H1 (cell line): ENCODE results near the gene ZNRF3. TPM values are rescaled to one million over a fixed set of nuclear protein-coding genes. Genes with fewer than 3 reads are reported as not detected.

Source experiments
- CTCF ChIA-PET: fragments of 300-600 bp; sonication (Branson Sonifier 250); formaldehyde crosslinking; loops from one replicate; lab custom pipeline; 2021; ENCODE audit not compliant: partially characterized antibody; lab: Charles Lee
- POLR2A ChIA-PET: fragments of 300-600 bp; sonication (Branson Sonifier 250); formaldehyde crosslinking; loops from one replicate; lab custom pipeline; 2021; ENCODE audit warnings: inconsistent platforms; ENCODE audit not compliant: partially characterized antibody; lab: Charles Lee
- DNase-seq, 2 experiments: peaks; one replicate each; pipeline versions ENCODE4 v3.0.0 to v3.0.0-alpha.2; 2010 to 2022; ENCODE audit warnings: low spot score in 2 of 2, low read depth in 1 of 2, mixed read lengths in 1 of 2
- FAIRE-seq: peaks from 2 replicates; lab custom pipeline; 2011; peaks lifted over from hg19 to GRCh38; lab: Jason Lieb, UNC
- H2AFZ ChIP-seq: 2 replicates; pipeline ENCODE4 v1.8.1; 2012; ENCODE audit warnings: low read length, inconsistent platforms
- H2AK5ac ChIP-seq: 2 replicates; pipeline ENCODE4 v1.6.1; 2013; ENCODE audit warnings: low read depth, low read length
- H2BK120ac ChIP-seq: replicated peaks from 2 replicates; pipeline ENCODE3; 2013; ENCODE audit warnings: low read depth, low read length, inconsistent platforms
- H2BK12ac ChIP-seq: 2 replicates; pipeline ENCODE4 v1.6.1; 2013; ENCODE audit warnings: low read depth, low read length
- H2BK15ac ChIP-seq: 2 replicates; pipeline ENCODE4 v1.6.1; 2013; ENCODE audit warnings: low read length
- H2BK20ac ChIP-seq: 2 replicates; pipeline ENCODE4 v1.6.1; 2013; ENCODE audit warnings: low read length
- H2BK5ac ChIP-seq: 2 replicates; pipeline ENCODE4 v1.6.1; 2013; ENCODE audit warnings: low read depth, low read length
- H3K14ac ChIP-seq: 2 replicates; pipeline ENCODE4 v1.6.1; 2013; ENCODE audit warnings: inconsistent platforms; ENCODE audit not compliant: insufficient read length
- H3K18ac ChIP-seq: 2 replicates; pipeline ENCODE4 v1.6.1; 2013; ENCODE audit warnings: low read length; ENCODE audit errors: extremely low read depth
- H3K23ac ChIP-seq: 2 replicates; pipeline ENCODE4 v1.6.1; 2013; ENCODE audit warnings: inconsistent platforms; ENCODE audit not compliant: insufficient read length
- H3K23me2 ChIP-seq: 2 replicates; pipeline ENCODE4 v1.6.1; 2013; ENCODE audit warnings: low read depth, low read length
- H3K27ac ChIP-seq: 2 replicates; pipeline ENCODE4 v1.6.1; 2011; ENCODE audit warnings: low read depth, low read length, inconsistent platforms
- H3K27me3 ChIP-seq, 4 experiments: replicated peaks in 1 of 4; 1 replicate in 1 of 4; 2 replicates in 3 of 4; pipeline versions ENCODE4 v1.6.1 to v1.8.1; 2011 to 2013; ENCODE audit warnings: low read length in 3 of 4, mild to moderate bottlenecking in 3 of 4, inconsistent platforms in 2 of 4, mixed read lengths in 2 of 4, moderate library complexity in 1 of 4; ENCODE audit not compliant: control insufficient read depth in 3 of 4, insufficient read depth in 3 of 4; ENCODE audit errors: extremely low read depth in 1 of 4
- H3K36me3 ChIP-seq, 4 experiments: 2 replicates each; pipeline versions ENCODE4 v1.6.1 to v1.8.1; 2011 to 2013; ENCODE audit warnings: mild to moderate bottlenecking in 4 of 4, low read length in 3 of 4, moderate library complexity in 2 of 4, control low read depth in 1 of 4, inconsistent platforms in 1 of 4; ENCODE audit not compliant: insufficient read depth in 4 of 4, control insufficient read depth in 2 of 4
- H3K4ac ChIP-seq: replicated peaks from 2 replicates; pipeline ENCODE3; 2013; ENCODE audit warnings: low read length, low read depth, mixed read lengths, inconsistent platforms; ENCODE audit not compliant: insufficient read length
- H3K4me1 ChIP-seq, 4 experiments: replicated peaks in 1 of 4; 1 replicate in 1 of 4; 2 replicates in 3 of 4; pipeline versions ENCODE4 v1.6.1 to v1.8.1; 2011 to 2013; ENCODE audit warnings: low read length in 3 of 4, inconsistent platforms in 2 of 4, mixed read lengths in 1 of 4; ENCODE audit not compliant: insufficient read depth in 4 of 4, control insufficient read depth in 3 of 4
- H3K4me2 ChIP-seq, 2 experiments: 2 replicates each; pipeline versions ENCODE4 v1.6.1 to v1.8.1; 2011 to 2013; ENCODE audit warnings: low read depth in 2 of 2, low read length in 2 of 2, control low read depth in 1 of 2, inconsistent platforms in 1 of 2, mild to moderate bottlenecking in 1 of 2; ENCODE audit not compliant: insufficient read depth in 1 of 2
- H3K4me3 ChIP-seq, 4 experiments: fragments of 200-600, 300-600 bp in 1 of 4; sonication (generic), shearing (Covaris generic), sonication (Bioruptor Twin) in 1 of 4; 2 replicates each; pipeline versions ENCODE4 v1.5.1 to v1.8.1; 2011 to 2016; ENCODE audit warnings: low read length in 4 of 4, low read depth in 3 of 4, control low read depth in 2 of 4, inconsistent platforms in 2 of 4, mild to moderate bottlenecking in 2 of 4, mixed read lengths in 1 of 4, moderate library complexity in 1 of 4; ENCODE audit not compliant: insufficient read depth in 2 of 4; ENCODE audit errors: extremely low read depth in 1 of 4
- H3K56ac ChIP-seq: replicated peaks from 2 replicates; pipeline ENCODE3; 2013; ENCODE audit warnings: low read depth, mild to moderate bottlenecking, mixed read lengths, low read length, inconsistent platforms; ENCODE audit not compliant: insufficient read length
- H3K79me1 ChIP-seq: 2 replicates; pipeline ENCODE4 v1.6.1; 2013; ENCODE audit warnings: low read depth, low read length, control low read depth
- H3K79me2 ChIP-seq, 2 experiments: 2 replicates each; pipeline versions ENCODE4 v1.6.1 to v1.8.1; 2012 to 2013; ENCODE audit warnings: low read length in 2 of 2, mild to moderate bottlenecking in 2 of 2, inconsistent platforms in 1 of 2; ENCODE audit not compliant: insufficient read depth in 2 of 2, control insufficient read depth in 1 of 2
- H3K9ac ChIP-seq, 4 experiments: replicated peaks in 1 of 4; 1 replicate in 1 of 4; 2 replicates in 3 of 4; pipeline versions ENCODE4 v1.6.1 to v1.8.1; 2011 to 2013; ENCODE audit warnings: low read depth in 3 of 4, low read length in 3 of 4, control low read depth in 2 of 4, mild to moderate bottlenecking in 2 of 4, moderate library complexity in 2 of 4, inconsistent platforms in 1 of 4; ENCODE audit errors: extremely low read depth in 1 of 4
- H3K9me3 ChIP-seq, 2 experiments: 2 replicates each; pipeline versions ENCODE4 v1.6.1 to v1.8.1; 2012 to 2013; ENCODE audit warnings: mild to moderate bottlenecking in 2 of 2, moderate library complexity in 2 of 2, control low read depth in 1 of 2, inconsistent platforms in 1 of 2, low read depth in 1 of 2, low read length in 1 of 2, mixed read lengths in 1 of 2; ENCODE audit not compliant: insufficient read depth in 2 of 2
- H4K20me1 ChIP-seq, 2 experiments: replicated peaks in 1 of 2; 2 replicates each; pipeline versions ENCODE3 to v1.8.1; 2011 to 2013; ENCODE audit warnings: inconsistent platforms in 2 of 2, low read length in 2 of 2, mild to moderate bottlenecking in 1 of 2; ENCODE audit not compliant: insufficient read depth in 2 of 2, control insufficient read depth in 1 of 2
- H4K5ac ChIP-seq: 2 replicates; pipeline ENCODE4 v1.6.1; 2013; ENCODE audit warnings: low read length, low read depth, mixed read lengths, inconsistent platforms; ENCODE audit not compliant: insufficient read length
- H4K8ac ChIP-seq: 2 replicates; pipeline ENCODE4 v1.8.0; 2013; ENCODE audit warnings: mild to moderate bottlenecking, moderate library complexity, low read length, inconsistent platforms; ENCODE audit not compliant: insufficient read depth; ENCODE audit errors: extremely low read depth
- H4K91ac ChIP-seq: replicated peaks from 2 replicates; pipeline ENCODE3; 2013; ENCODE audit warnings: low read length, mixed read lengths, inconsistent platforms; ENCODE audit not compliant: insufficient read length
- ATF3 ChIP-seq: IDR thresholded peaks from 2 replicates; pipeline ENCODE4 v1.6.1; 2011; ENCODE audit warnings: low read depth, mild to moderate bottlenecking, low read length; ENCODE audit not compliant: insufficient read depth
- BCL11A ChIP-seq, 2 experiments: IDR thresholded peaks; one replicate each; pipeline ENCODE4 v1.6.1; 2011; ENCODE audit warnings: low read depth in 2 of 2, low read length in 2 of 2, mild to moderate bottlenecking in 2 of 2
- BRCA1 ChIP-seq: IDR thresholded peaks from 2 replicates; pipeline ENCODE4 v1.6.1; 2012; ENCODE audit warnings: low read depth, low read length, improper control_type of control experiment
- CBX5 ChIP-seq: fragments of 300-800, 300-1000 bp; sonication (generic); IDR thresholded peaks from 2 replicates; pipeline ENCODE4 v1.7.1; 2016; ENCODE audit warnings: antibody characterized with exemption, low read length, low read depth
- E2F6 ChIP-seq: IDR thresholded peaks from 2 replicates; pipeline ENCODE4 v1.6.1; 2012; ENCODE audit warnings: inconsistent platforms
- EZH2 ChIP-seq: fragments of 200-600 bp; sonication (generic); IDR thresholded peaks from 2 replicates; pipeline ENCODE4 v1.7.1; 2012; ENCODE audit warnings: low read depth, mild to moderate bottlenecking, moderate library complexity, low read length, inconsistent platforms; ENCODE audit not compliant: severe bottlenecking
- KDM1A ChIP-seq: fragments of 200-600, 300-600 bp; sonication (generic); IDR thresholded peaks from 2 replicates; pipeline ENCODE4 v1.7.1; 2016; ENCODE audit warnings: mild to moderate bottlenecking, low read length, borderline replicate concordance
- NANOG ChIP-seq: IDR thresholded peaks from 2 replicates; pipeline ENCODE4 v1.6.1; 2011; ENCODE audit warnings: low read length, low read depth, mild to moderate bottlenecking, inconsistent platforms; ENCODE audit not compliant: insufficient read depth, poor library complexity, severe bottlenecking
- POLR2A ChIP-seq, 2 experiments: IDR thresholded peaks; 1 replicate in 1 of 2; 2 replicates in 1 of 2; pipeline ENCODE4 v1.6.1; 2011; ENCODE audit warnings: low read depth in 2 of 2, low read length in 2 of 2, mild to moderate bottlenecking in 2 of 2; ENCODE audit errors: control extremely low read depth in 1 of 2
- POU5F1 ChIP-seq: IDR thresholded peaks from 2 replicates; pipeline ENCODE4 v1.6.1; 2011; ENCODE audit warnings: low read depth, mild to moderate bottlenecking, low read length, moderate library complexity
- SP2 ChIP-seq: IDR thresholded peaks from 2 replicates; pipeline ENCODE4 v1.6.1; 2012; ENCODE audit warnings: mild to moderate bottlenecking, low read length, inconsistent platforms
- WGBS, 2 experiments: shearing (Covaris generic) in 1 of 2; methylation state at CpG; one replicate each; pipeline versions ENCODE4 v1.1.6 to v1.1.7; 2013 to 2015; ENCODE audit warnings: low lambda C conversion rate in 2 of 2, mixed read lengths in 2 of 2, inconsistent platforms in 1 of 2, low coverage in 1 of 2, missing lambda C conversion rate in 1 of 2; ENCODE audit not compliant: insufficient replicate concordance in 2 of 2, insufficient coverage in 1 of 2, insufficient read length in 1 of 2; ENCODE audit errors: extremely low coverage in 1 of 2, missing lambda C conversion rate in 1 of 2; 5-methylcytosine and 5-hydroxymethylcytosine counted together
- polyA plus RNA-seq, 7 experiments: library from polyadenylated mRNA; depleted of rRNA in 3 of 7; stranded (reverse) in 5 of 7; unstranded in 2 of 7; fragments of >200 nt in 5 of 7; fragments of 200-250 nt in 2 of 7; gene quantifications; 1 replicate in 5 of 7; 2 replicates in 1 of 7; 4 replicates in 1 of 7; pipeline versions ENCODE4 v1.2.1 to v1.2.3, GENCODE V29; 2011 to 2013; ENCODE audit warnings: missing spikeins in 2 of 7, mixed read lengths in 2 of 7
- total RNA-seq: library from RNA; stranded (reverse); fragmentation: NEBNext Ultra II Directional; extraction: Animal tissue kit (Norgen Biotek cat#: 25700); gene quantifications from 2 replicates; pipeline ENCODE4 v1.2.1, GENCODE V29; 2021

Gene ZNRF3
- total and polyA plus RNA-seq, 2 of the 8 experiments (the other 6 are each of a cell fraction or from before 2014, with no cell fraction given): 14.1 to 21.7 TPM

GRCh38 chr22:29032584-29032983, 149.2 kb downstream of the ZNRF3 start:
- H3K4ac ChIP-seq: no peak overlapping the region
- H4K91ac ChIP-seq: peak overlapping the region; percentile 73
- H3K23me2 ChIP-seq: peaks cover 5% of the 10 kb centered on the region
- no peak overlapping the region for H3K18ac ChIP-seq
- no peak overlapping the region for H4K5ac ChIP-seq
- no peak overlapping the region; the same call in 1 of the 2 replicates for H2BK5ac ChIP-seq
- peak overlapping the region in 1 of 2 experiments; percentile 66; a peak in 1 of 4 replicates for H3K4me2 ChIP-seq
- H3K4me3 ChIP-seq: no peak overlapping the region
- H4K8ac ChIP-seq: no peak overlapping the region
- H3K27ac ChIP-seq: no peak overlapping the region
- peak overlapping the region; percentile 30; the same call in 1 of the 2 replicates for H2AK5ac ChIP-seq
- no peak overlapping the region for H3K9ac ChIP-seq
- no peak for DNase-seq
- H2BK120ac ChIP-seq: no peak overlapping the region
- TF ChIP-seq ATF3 (no peak), SP2 (no peak), POLR2A (IDR thresholded peaks at IDR 0.05; ENCODE audit: control extremely low read depth in 1 of 2, low read depth in 2 of 2, low read length in 2 of 2) (no peak), POU5F1 (no peak), BRCA1 (no peak), EZH2 (no peak), BCL11A (IDR thresholded peaks at IDR 0.05; ENCODE audit: low read depth in 2 of 2, low read length in 2 of 2) (no peak), CBX5 (no peak), KDM1A (no peak), E2F6 (no peak), NANOG (no peak)
- TF ChIP-seq, all 59 proteins: peak for 0
- Histone ChIP-seq H2BK20ac (no peak overlapping the region), H4K20me1 (no peaks in the 10 kb centered on the region), H3K56ac (no peak overlapping the region), H3K36me3 (no peaks in the 10 kb centered on the region), H3K23ac (no peak overlapping the region), H2BK15ac (peak overlapping the region; percentile 37; the same call in 1 of the 2 replicates), H3K79me2 (peaks cover 0 to 28% of the 10 kb centered on the region in 2 experiments; a peak in 2 of 4 replicates), H3K27me3 (no peaks in the 10 kb centered on the region), H2AFZ (no peak overlapping the region), H3K9me3 (no peaks in the 10 kb centered on the region), H2BK12ac (peak overlapping the region; percentile 89; the same call in 1 of the 2 replicates), H3K4me1 (peaks cover 11 to 20% (median 15%) of the 10 kb centered on the region in 4 experiments), H3K14ac (no peak overlapping the region), H3K79me1 (peaks cover 16% of the 10 kb centered on the region)
- CTCF ChIA-PET: interaction anchor here (0.9 to 7.1 kb wide), 6 partner anchors 8 to 114 kb away, joined by 3 to 37 read pairs (median 4); no protein-coding TSS in a partner anchor
- no peak for FAIRE-seq
- 91% methylated on average over 2 of the region's 2 CpGs; no CpG with 5 or more reads in 1 of the 2 experiments for WGBS, 2 experiments
- POLR2A ChIA-PET: interaction anchor here (1.0 to 1.1 kb wide), 2 partner anchors 8 to 9 kb away, joined by 3 read pairs; no protein-coding TSS in a partner anchor
